IMR-90 (cell line): Measurements from ENCODE around the gene LSMEM2. TPM values are rescaled to one million over a fixed set of nuclear protein-coding genes. Genes with fewer than 3 reads are reported as not detected.
A peak's percentile ranks its signal among the peaks of the same experiment; 100 is the strongest.

Source experiments
- ATAC-seq: fragments of 200-7000 bp; cut with Tn5 transposase; 2 replicates; pipeline ENCODE4 v1.9.1; 2020; ENCODE audit warnings: low read depth, mild to moderate bottlenecking, moderate library complexity
- BruUV-seq: library from RNA; stranded (reverse); fragments of 400-500 nt; replicated peaks from 2 replicates; lab custom pipeline; 2021; lab: Mats Ljungman, UMichigan
- CTCF ChIA-PET: fragments of 300-600 bp; formaldehyde crosslinking; extraction: SDS; loops from one replicate; lab custom pipeline; 2021; ENCODE audit warnings: antibody characterized with exemption; lab: Yijun Ruan, JAX
- POLR2A ChIA-PET: fragments of 300-600 bp; sonication (Branson Sonifier 250); formaldehyde crosslinking; loops from one replicate; lab custom pipeline; 2022; ENCODE audit warnings: antibody characterized with exemption; ENCODE audit not compliant: unreplicated experiment; lab: Charles Lee
- DNase-seq: peaks from one replicate; pipeline ENCODE4 v3.0.0; 2013
- H2AFZ ChIP-seq: replicated peaks from 2 replicates; pipeline ENCODE3; 2013; ENCODE audit warnings: low read length, mild to moderate bottlenecking; ENCODE audit not compliant: poor library complexity
- H2AK5ac ChIP-seq: 2 replicates; pipeline ENCODE4 v1.6.1; 2013; ENCODE audit warnings: low read depth, low read length, inconsistent platforms
- H2AK9ac ChIP-seq: replicated peaks from 2 replicates; pipeline ENCODE3; 2013; ENCODE audit warnings: mild to moderate bottlenecking, low read depth, low read length, moderate library complexity; ENCODE audit not compliant: poor library complexity
- H2BK120ac ChIP-seq: 2 replicates; pipeline ENCODE4 v1.6.1; 2013; ENCODE audit warnings: low read depth, low read length, inconsistent platforms
- H2BK15ac ChIP-seq: 3 replicates; pipeline ENCODE4 v1.6.1; 2013; ENCODE audit warnings: low read depth, low read length, inconsistent platforms
- H2BK20ac ChIP-seq: 2 replicates; pipeline ENCODE4 v1.6.1; 2013; ENCODE audit warnings: low read depth, mild to moderate bottlenecking, inconsistent platforms, low read length, moderate library complexity
- H2BK5ac ChIP-seq: 2 replicates; pipeline ENCODE4 v1.6.1; 2013; ENCODE audit warnings: mild to moderate bottlenecking, low read depth, low read length, inconsistent platforms; ENCODE audit not compliant: poor library complexity, severe bottlenecking
- H3K14ac ChIP-seq: replicated peaks from 2 replicates; pipeline ENCODE4 v1.6.1; 2013; ENCODE audit warnings: low read depth, low read length, inconsistent platforms
- H3K18ac ChIP-seq: 2 replicates; pipeline ENCODE4 v1.6.1; 2013; ENCODE audit warnings: low read depth, low read length, control low read depth
- H3K23ac ChIP-seq: 2 replicates; pipeline ENCODE4 v1.6.1; 2013; ENCODE audit warnings: low read depth, low read length, inconsistent platforms
- H3K27ac ChIP-seq: 2 replicates; pipeline ENCODE4 v1.5.1; 2013; ENCODE audit warnings: mild to moderate bottlenecking, control low read depth, low read length; ENCODE audit not compliant: insufficient read depth
- H3K27me3 ChIP-seq: 2 replicates; pipeline ENCODE4 v1.6.1; 2013; ENCODE audit warnings: low read length; ENCODE audit not compliant: control insufficient read depth, insufficient read depth
- H3K36me3 ChIP-seq: 2 replicates; pipeline ENCODE4 v1.6.1; 2013; ENCODE audit warnings: low read length, mixed read lengths; ENCODE audit not compliant: control insufficient read depth, insufficient read depth
- H3K4ac ChIP-seq: 2 replicates; pipeline ENCODE4 v1.6.1; 2013; ENCODE audit warnings: low read depth, low read length, inconsistent platforms
- H3K4me1 ChIP-seq: 2 replicates; pipeline ENCODE4 v1.6.1; 2013; ENCODE audit warnings: low read length, mixed read lengths; ENCODE audit not compliant: control insufficient read depth, insufficient read depth
- H3K4me2 ChIP-seq: 2 replicates; pipeline ENCODE4 v1.6.1; 2013; ENCODE audit warnings: low read depth, mild to moderate bottlenecking, control low read depth, low read length, moderate library complexity
- H3K4me3 ChIP-seq: 2 replicates; pipeline ENCODE4 v1.5.1; 2013; ENCODE audit warnings: low read depth, mild to moderate bottlenecking, control low read depth, low read length, moderate library complexity; ENCODE audit not compliant: insufficient read depth
- H3K56ac ChIP-seq: 2 replicates; pipeline ENCODE4 v1.6.1; 2013; ENCODE audit warnings: low read length, inconsistent platforms; ENCODE audit not compliant: insufficient read depth; ENCODE audit errors: extremely low read depth
- H3K79me1 ChIP-seq, 2 experiments: 2 replicates each; pipeline ENCODE4 v1.6.1; 2013; ENCODE audit warnings: low read length in 2 of 2, inconsistent platforms in 1 of 2, low read depth in 1 of 2
- H3K9ac ChIP-seq: 2 replicates; pipeline ENCODE4 v1.6.1; 2013; ENCODE audit warnings: low read depth, low read length, control low read depth
- H3K9me1 ChIP-seq: 2 replicates; pipeline ENCODE4 v1.6.1; 2013; ENCODE audit warnings: low read length, inconsistent platforms; ENCODE audit not compliant: insufficient read depth
- H3K9me3 ChIP-seq: 2 replicates; pipeline ENCODE4 v1.6.1; 2013; ENCODE audit warnings: low read length; ENCODE audit not compliant: control insufficient read depth, insufficient read depth
- H4K20me1 ChIP-seq: 2 replicates; pipeline ENCODE4 v1.6.1; 2013; ENCODE audit warnings: low read length, inconsistent platforms; ENCODE audit not compliant: insufficient read depth
- H4K5ac ChIP-seq: 2 replicates; pipeline ENCODE4 v1.6.1; 2013; ENCODE audit warnings: mild to moderate bottlenecking, low read depth, low read length, control low read depth
- H4K8ac ChIP-seq, 2 experiments: 2 replicates each; pipeline ENCODE4 v1.6.1; 2013; ENCODE audit warnings: low read depth in 2 of 2, low read length in 2 of 2, control low read depth in 1 of 2, inconsistent platforms in 1 of 2
- H4K91ac ChIP-seq: 2 replicates; pipeline ENCODE4 v1.6.1; 2013; ENCODE audit warnings: low read depth, low read length, inconsistent platforms; ENCODE audit not compliant: insufficient read depth
- CEBPB ChIP-seq: IDR thresholded peaks from 2 replicates; pipeline ENCODE4 v1.6.1; 2012; ENCODE audit warnings: low read depth, low read length, improper control_type of control experiment
- CHD1 ChIP-seq: IDR thresholded peaks from 2 replicates; pipeline ENCODE4 v1.6.1; 2012; ENCODE audit warnings: low read depth, low read length, improper control_type of control experiment
- CTCF ChIP-seq: conservative IDR thresholded peaks from 2 replicates; pipeline ENCODE4 v1.5.1; 2012; ENCODE audit warnings: mild to moderate bottlenecking, low read depth, low read length, improper control_type of control experiment
- ELK1 ChIP-seq: fragments of 150-350 bp; IDR thresholded peaks from 2 replicates; pipeline ENCODE4 v1.6.1; 2016; ENCODE audit warnings: low read depth, mild to moderate bottlenecking, low read length, moderate library complexity, borderline replicate concordance
- FOS ChIP-seq: fragments of 150-350 bp; IDR thresholded peaks from 2 replicates; pipeline ENCODE4 v1.6.1; 2016; ENCODE audit warnings: low read depth, low read length
- MAFK ChIP-seq: IDR thresholded peaks from 2 replicates; pipeline ENCODE4 v1.6.1; 2012; ENCODE audit warnings: low read depth, low read length, improper control_type of control experiment
- MAZ ChIP-seq: IDR thresholded peaks from 2 replicates; pipeline ENCODE4 v1.6.1; 2012; ENCODE audit warnings: low read depth, mild to moderate bottlenecking, low read length, improper control_type of control experiment, moderate library complexity, borderline replicate concordance
- MXI1 ChIP-seq: IDR thresholded peaks from 2 replicates; pipeline ENCODE4 v1.6.1; 2012; ENCODE audit warnings: low read depth, mild to moderate bottlenecking, low read length, moderate library complexity, borderline replicate concordance
- NFE2L2 ChIP-seq: fragments of 150-350 bp; IDR thresholded peaks from 2 replicates; pipeline ENCODE4 v1.6.1; 2016; ENCODE audit warnings: low read depth, mild to moderate bottlenecking, low read length
- POLR2A ChIP-seq: IDR thresholded peaks from 2 replicates; pipeline ENCODE4 v1.6.1; 2012; ENCODE audit warnings: mild to moderate bottlenecking, low read depth, low read length
- RAD21 ChIP-seq: IDR thresholded peaks from 2 replicates; pipeline ENCODE4 v1.6.1; 2012; ENCODE audit warnings: low read length, improper control_type of control experiment
- RCOR1 ChIP-seq: IDR thresholded peaks from 2 replicates; pipeline ENCODE4 v1.6.1; 2012; ENCODE audit warnings: mild to moderate bottlenecking, low read length, improper control_type of control experiment; ENCODE audit not compliant: insufficient replicate concordance
- RFX5 ChIP-seq: IDR thresholded peaks from 2 replicates; pipeline ENCODE4 v1.8.0; 2012; ENCODE audit warnings: low read depth, mild to moderate bottlenecking, low read length, moderate library complexity
- SMC3 ChIP-seq: fragments of 150-350 bp; IDR thresholded peaks from 2 replicates; pipeline ENCODE4 v1.6.1; 2016; ENCODE audit warnings: low read depth, mild to moderate bottlenecking, antibody characterized with exemption, low read length, moderate library complexity
- USF2 ChIP-seq: fragments of 150-350 bp; IDR thresholded peaks from 2 replicates; pipeline ENCODE4 v1.6.1; 2017; ENCODE audit warnings: mild to moderate bottlenecking, antibody characterized with exemption, low read length, low read depth
- WGBS, 2 experiments: methylation state at CpG; one replicate each; pipeline versions ENCODE4 v1.1.5 to v1.1.7; 2013; ENCODE audit warnings: missing lambda C conversion rate in 2 of 2; ENCODE audit not compliant: insufficient read length in 1 of 2; ENCODE audit errors: extremely low coverage in 2 of 2; 5-methylcytosine and 5-hydroxymethylcytosine counted together
- dilution Hi-C: fragments of 300-500 bp; cut with HindIII; formaldehyde crosslinking; loops from one replicate; pipeline ENCODE4 v1.14.3; 2018; ENCODE audit warnings: low sequenced_read_pairs; ENCODE audit not compliant: unreplicated experiment
- in situ Hi-C: fragments of 300-500 bp; cut with MboI; formaldehyde crosslinking; loops from 3 replicates; pipeline ENCODE4 v1.14.3; 2019; ENCODE audit warnings: low sequenced_read_pairs, inconsistent platforms, mixed read lengths
- intact Hi-C: fragments of 100-400 bp; cut with micrococcal nuclease; formaldehyde crosslinking; loops from 2 replicates; pipeline ENCODE4 v1.10.0; 2022
- polyA plus RNA-seq, 3 experiments: library from polyadenylated mRNA; depleted of rRNA; stranded (reverse); fragments of >200 nt; gene quantifications; 2 replicates each; pipeline ENCODE4 v1.2.3, GENCODE V29; 2012; ENCODE audit warnings: low replicate concordance in 1 of 3
- total RNA-seq: library from RNA; depleted of rRNA; stranded (reverse); fragments of >200 nt; gene quantifications from 2 replicates; pipeline ENCODE4 v1.2.3, GENCODE V29; 2012

The LSMEM2 gene
- total and polyA plus RNA-seq, 2 of the 4 experiments (the other 2 are of a cell fraction) = under 0.01 TPM; not detected in 1

- H3K79me1 ChIP-seq = peaks cover 9 to 87% of the 10 kb centered on the region in 2 experiments
- dilution Hi-C loops = no loop called here
- peaks cover 33% of the 10 kb centered on the region for H3K36me3 ChIP-seq
- H2BK15ac ChIP-seq = no peak overlapping the region
- peaks cover 24% of the 10 kb centered on the region for H3K9me1 ChIP-seq
- no peaks in the 10 kb centered on the region for H3K9me3 ChIP-seq
- H3K4ac ChIP-seq = peak overlapping the region; percentile 44
- H3K9ac ChIP-seq = peak overlapping the region; percentile 22; the same call in 1 of the 2 replicates
- peak overlapping the region; percentile 61 to 80; a peak in 3 of 4 replicates for H4K8ac ChIP-seq
- H4K5ac ChIP-seq = no peak overlapping the region
- no peak overlapping the region for H2BK20ac ChIP-seq
- ATAC-seq (no peak), DNase-seq (no peak)
- H4K20me1 ChIP-seq = peaks cover 85% of the 10 kb centered on the region
- WGBS, 2 experiments = no CpG with 5 or more reads among the region's 3 CpGs
- H3K18ac ChIP-seq = no peak overlapping the region
- no peak overlapping the region for H3K56ac ChIP-seq
- ChIA-PET POLR2A (no interaction called here), CTCF (interaction anchor here (0.7 to 1.3 kb wide), 2 partner anchors 9 to 10 kb away, joined by 3 to 5 read pairs; no protein-coding TSS in a partner anchor)
- H3K14ac ChIP-seq = peak overlapping the region; percentile 27
- H2AK9ac ChIP-seq = peak overlapping the region; percentile 60
- H3K4me1 ChIP-seq = peaks cover 61% of the 10 kb centered on the region
- no peak overlapping the region for H3K4me3 ChIP-seq
- H3K4me2 ChIP-seq = 0 out of 2 replicates have a peak overlapping the region, but pooled peaks have one; percentile 16
- H2AK5ac ChIP-seq = peak overlapping the region; percentile 51; the same call in 1 of the 2 replicates
- intact Hi-C loops = no loop called here
- TF ChIP-seq POLR2A (no peak), CEBPB (no peak), MXI1 (no peak), RCOR1 (no peak), MAZ (no peak), RFX5 (no peak), SMC3 (no peak), RAD21 (no peak), FOS (no peak), ELK1 (no peak), USF2 (no peak), CTCF (no peak), NFE2L2 (no peak), MAFK (no peak), CHD1 (no peak)
- peak overlapping the region; percentile 76 for H2BK5ac ChIP-seq
- peak overlapping the region; percentile 26; the same call in 1 of the 2 replicates for H3K23ac ChIP-seq
- peak overlapping the region; percentile 8 for H2AFZ ChIP-seq
- BruUV-seq = no TSS peak
- H3K27me3 ChIP-seq = no peaks in the 10 kb centered on the region
- peak overlapping the region; percentile 14; the same call in 1 of the 2 replicates for H2BK120ac ChIP-seq
- peak overlapping the region; percentile 36 for H3K27ac ChIP-seq
- in situ Hi-C loops = no loop called here
- H4K91ac ChIP-seq = peak overlapping the region; percentile 48
These were observed 30.5 kb upstream of the LSMEM2 start for GRCh38 chr3:50248387-50248786.
